A549 (cell line): ENCODE data around the gene SERPINF2. TPM values are rescaled to one million over a fixed set of nuclear protein-coding genes. Genes with fewer than 3 reads are reported as not detected.
A peak's percentile ranks its signal among the peaks of the same experiment; 100 is the strongest.

Source experiments
- ATAC-seq, 2 experiments: fragments of 200-7000 bp in 1 of 2; fragments of >200 bp in 1 of 2; cut with Nextera tagmentation in 1 of 2; cut with Tn5 transposase in 1 of 2; 3 replicates each; pipeline versions ENCODE4 v1.8.0 to v1.9.1; 2018 to 2020; ENCODE audit warnings: mild to moderate bottlenecking in 1 of 2, moderate library complexity in 1 of 2
- CTCF ChIA-PET: fragments of 300-600 bp; sonication (Branson Sonifier 250); formaldehyde crosslinking; extraction: SDS; loops from one replicate; lab custom pipeline; 2021; ENCODE audit warnings: antibody characterized with exemption, inconsistent platforms; lab: Yijun Ruan, JAX
- POLR2A ChIA-PET: fragments of 350-600 bp; formaldehyde crosslinking; extraction: SDS; loops from one replicate; lab custom pipeline; 2021; ENCODE audit warnings: antibody characterized with exemption, inconsistent platforms; lab: Yijun Ruan, JAX
- DNase-seq, 2 experiments: peaks; one replicate each; pipeline versions ENCODE4 v3.0.0 to v3.0.0-alpha.2; 2011 to 2016; ENCODE audit warnings: low read depth in 1 of 2, low spot score in 1 of 2
- FAIRE-seq: peaks from 2 replicates; lab custom pipeline; 2011; peaks lifted over from hg19 to GRCh38; lab: Jason Lieb, UNC
- H3K27ac ChIP-seq, 2 experiments: fragments of >200 bp; sonication (Bioruptor Twin); formaldehyde crosslinking; 3 replicates each; pipeline ENCODE4 v1.5.1; 2016 to 2017
- H3K4me1 ChIP-seq: fragments of >200 bp; sonication (Bioruptor Twin); formaldehyde crosslinking; 3 replicates; pipeline ENCODE4 v1.6.1; 2016
- H3K4me2 ChIP-seq: fragments of >200 bp; sonication (Bioruptor Twin); formaldehyde crosslinking; 3 replicates; pipeline ENCODE4 v1.6.1; 2016
- H3K4me3 ChIP-seq: fragments of >200 bp; sonication (Bioruptor Twin); formaldehyde crosslinking; 3 replicates; pipeline ENCODE4 v1.5.1; 2016
- H3K9me3 ChIP-seq: fragments of >200 bp; sonication (Bioruptor Twin); formaldehyde crosslinking; 3 replicates; pipeline ENCODE4 v1.6.1; 2016
- CBX2 ChIP-seq: fragments of 200-600 bp; sonication (generic); IDR thresholded peaks from 2 replicates; pipeline ENCODE4 v1.6.1; 2016; ENCODE audit warnings: low read depth, mild to moderate bottlenecking, borderline replicate concordance
- CEBPB ChIP-seq, 2 experiments: fragments of >200 bp in 1 of 2; sonication (Bioruptor Twin) in 1 of 2; formaldehyde crosslinking in 1 of 2; IDR thresholded peaks; 2 replicates each; pipeline ENCODE4 v1.6.1; 2012 to 2016
- CHD2 ChIP-seq: fragments of 150-350 bp; IDR thresholded peaks from 2 replicates; pipeline ENCODE4 v1.6.1; 2014; ENCODE audit warnings: low read length; ENCODE audit not compliant: partially characterized antibody
- EHF ChIP-seq: fragments of 250-450 bp; sonication (Bioruptor Pico); IDR thresholded peaks from 2 replicates; pipeline ENCODE4 v1.5.0; 2020; ENCODE audit warnings: mild to moderate bottlenecking
- FOSB ChIP-seq: fragments of 250-450 bp; sonication (Bioruptor Pico); IDR thresholded peaks from 2 replicates; pipeline ENCODE4 v1.5.0; 2020; ENCODE audit warnings: mild to moderate bottlenecking, moderate library complexity
- FOSL2 ChIP-seq, 2 experiments: fragments of 450-650 bp in 1 of 2; fragments of >200 bp in 1 of 2; sonication (Bioruptor Twin) in 1 of 2; formaldehyde crosslinking; IDR thresholded peaks; 2 replicates each; pipeline versions ENCODE4 v1.5.0 to v1.6.1; 2016 to 2020; ENCODE audit warnings: mild to moderate bottlenecking in 1 of 2, moderate library complexity in 1 of 2
- FOXS1 ChIP-seq: fragments of 250-450 bp; sonication (Bioruptor Pico); IDR thresholded peaks from 2 replicates; pipeline ENCODE4 v1.5.0; 2020; ENCODE audit warnings: mild to moderate bottlenecking, moderate library complexity
- GATA3 ChIP-seq: IDR thresholded peaks from 2 replicates; pipeline ENCODE4 v1.6.1; 2012; ENCODE audit warnings: borderline replicate concordance
- HDAC2 ChIP-seq: fragments of 200-600 bp; sonication (generic); IDR thresholded peaks from 2 replicates; pipeline ENCODE4 v1.6.1; 2016
- JUNB ChIP-seq: fragments of >200 bp; sonication (Bioruptor Twin); formaldehyde crosslinking; IDR thresholded peaks from 2 replicates; pipeline ENCODE4 v1.6.1; 2016
- MAFK ChIP-seq: fragments of 450-650 bp; IDR thresholded peaks from 2 replicates; pipeline ENCODE4 v1.6.1; 2014; ENCODE audit not compliant: partially characterized antibody
- MAZ ChIP-seq: fragments of 150-350 bp; IDR thresholded peaks from 2 replicates; pipeline ENCODE4 v1.6.1; 2014; ENCODE audit warnings: antibody characterized with exemption, low read depth, low read length, borderline replicate concordance
- NFE2L2 ChIP-seq: fragments of 150-350 bp; conservative IDR thresholded peaks from 2 replicates; pipeline ENCODE4 v1.6.1; 2014; ENCODE audit warnings: low read length
- NPAS2 ChIP-seq: fragments of 250-450 bp; sonication (Bioruptor Pico); IDR thresholded peaks from 2 replicates; pipeline ENCODE4 v1.8.0; 2022; ENCODE audit warnings: mild to moderate bottlenecking, moderate library complexity, borderline replicate concordance
- RCOR1 ChIP-seq: fragments of 150-350 bp; IDR thresholded peaks from 2 replicates; pipeline ENCODE4 v1.6.1; 2014; ENCODE audit warnings: antibody characterized with exemption, low read length, low read depth
- SMC3 ChIP-seq: fragments of >200 bp; sonication (Bioruptor Twin); formaldehyde crosslinking; IDR thresholded peaks from 3 replicates; pipeline ENCODE4 v1.6.1; 2018; ENCODE audit warnings: inconsistent platforms
- SREBF2 ChIP-seq: fragments of 450-650 bp; IDR thresholded peaks from 2 replicates; pipeline ENCODE4 v1.6.1; 2014; ENCODE audit warnings: mild to moderate bottlenecking, moderate library complexity
- TFCP2L1 ChIP-seq: fragments of 250-450 bp; sonication (Bioruptor Pico); IDR thresholded peaks from 2 replicates; pipeline ENCODE4 v1.5.0; 2021; ENCODE audit warnings: mild to moderate bottlenecking
- TP53 ChIP-seq: fragments of 250-450 bp; sonication (Bioruptor Pico); IDR thresholded peaks from 2 replicates; pipeline ENCODE4 v1.5.0; 2021; ENCODE audit warnings: mild to moderate bottlenecking, moderate library complexity
- ZFP36 ChIP-seq: fragments of 450-650 bp; IDR thresholded peaks from 2 replicates; pipeline ENCODE4 v1.6.1; 2014; ENCODE audit warnings: borderline replicate concordance; ENCODE audit not compliant: partially characterized antibody
- WGBS: methylation state at CpG from one replicate; pipeline ENCODE4 v1.1.6; 2017; ENCODE audit errors: missing lambda C conversion rate; 5-methylcytosine and 5-hydroxymethylcytosine counted together
- polyA plus RNA-seq, 4 experiments: library from polyadenylated mRNA; depleted of rRNA in 3 of 4; stranded (reverse); fragments of >200 nt; fragmentation: RNase III in 1 of 4; extraction: RNeasy Plus Mini Kit Qiagen cat#74134 plus additional on column Dnase treatment in 1 of 4; gene quantifications; 2 replicates in 3 of 4; 3 replicates in 1 of 4; pipeline ENCODE4 v1.2.3, GENCODE V29; 2011 to 2017
- TF ChIP-seq, protein P1 (sequence below): IDR thresholded peaks from 2 replicates; pipeline ENCODE4 v1.6.1; 2012
- TF ChIP-seq, protein P2 (sequence below): IDR thresholded peaks from 2 replicates; pipeline ENCODE4 v1.6.1; 2012
- TF ChIP-seq, protein P3 (sequence below): fragments of 450-650 bp; IDR thresholded peaks from 2 replicates; pipeline ENCODE4 v1.6.1; 2014; ENCODE audit warnings: antibody characterized with exemption
- TF ChIP-seq, protein P4 (sequence below): IDR thresholded peaks from 2 replicates; pipeline ENCODE4 v1.6.1; 2012; ENCODE audit warnings: low read depth, borderline replicate concordance

Gene SERPINF2
- polyA plus RNA-seq, 2 of the 4 experiments (the other 2 are of a cell fraction): 2.1 to 2.9 TPM

- FAIRE-seq: peak; percentile 99
- WGBS: 54% methylated on average over 16 of the region's 16 CpGs
- peak; percentile 87 to 99 for DNase-seq
- H3K9me3 ChIP-seq: no peaks in the 10 kb centered on the region
- peak overlapping the region; percentile 59 to 81 for H3K27ac ChIP-seq
- peak overlapping the region; percentile 75 for H3K4me2 ChIP-seq
- ATAC-seq: peak; percentile 96 to 97
- H3K4me3 ChIP-seq: no peak overlapping the region
- H3K4me1 ChIP-seq: peaks cover 32% of the 10 kb centered on the region
- TF ChIP-seq, protein P1, sequence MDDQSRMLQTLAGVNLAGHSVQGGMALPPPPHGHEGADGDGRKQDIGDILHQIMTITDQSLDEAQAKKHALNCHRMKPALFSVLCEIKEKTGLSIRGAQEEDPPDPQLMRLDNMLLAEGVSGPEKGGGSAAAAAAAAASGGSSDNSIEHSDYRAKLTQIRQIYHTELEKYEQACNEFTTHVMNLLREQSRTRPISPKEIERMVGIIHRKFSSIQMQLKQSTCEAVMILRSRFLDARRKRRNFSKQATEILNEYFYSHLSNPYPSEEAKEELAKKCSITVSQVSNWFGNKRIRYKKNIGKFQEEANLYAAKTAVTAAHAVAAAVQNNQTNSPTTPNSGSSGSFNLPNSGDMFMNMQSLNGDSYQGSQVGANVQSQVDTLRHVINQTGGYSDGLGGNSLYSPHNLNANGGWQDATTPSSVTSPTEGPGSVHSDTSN: peak; percentile 71; the same call in 1 of the 2 replicates
- peak; percentile 81 for TF ChIP-seq FOSL2 (IDR thresholded peaks at IDR 0.05)
- TF ChIP-seq FOSL2 (CRISPR knock-in tag; IDR thresholded peaks at IDR 0.05): peak; percentile 98
- no peak for TF ChIP-seq SREBF2
- no peak for TF ChIP-seq MAZ
- TF ChIP-seq JUNB: peak; percentile 56
- TF ChIP-seq, protein P2, sequence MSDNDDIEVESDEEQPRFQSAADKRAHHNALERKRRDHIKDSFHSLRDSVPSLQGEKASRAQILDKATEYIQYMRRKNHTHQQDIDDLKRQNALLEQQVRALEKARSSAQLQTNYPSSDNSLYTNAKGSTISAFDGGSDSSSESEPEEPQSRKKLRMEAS: peak; percentile 82
- ChIA-PET CTCF (interaction anchor here (0.6 to 28.6 kb wide), 7 partner anchors 9 to 238 kb away, joined by 3 to 591 read pairs (median 3); partner anchors contain the start of genes RTN4RL1 and WDR81), POLR2A (interaction anchor here (0.7 to 1.1 kb wide), 6 partner anchors 10 to 71 kb away, joined by 3 to 24 read pairs (median 4); partner anchors contain the start of genes RPA1, SMYD4 and WDR81)
Observed at GRCh38 chr17:1787301-1787902, 44.7 kb downstream of the SERPINF2 start.

DNA sequence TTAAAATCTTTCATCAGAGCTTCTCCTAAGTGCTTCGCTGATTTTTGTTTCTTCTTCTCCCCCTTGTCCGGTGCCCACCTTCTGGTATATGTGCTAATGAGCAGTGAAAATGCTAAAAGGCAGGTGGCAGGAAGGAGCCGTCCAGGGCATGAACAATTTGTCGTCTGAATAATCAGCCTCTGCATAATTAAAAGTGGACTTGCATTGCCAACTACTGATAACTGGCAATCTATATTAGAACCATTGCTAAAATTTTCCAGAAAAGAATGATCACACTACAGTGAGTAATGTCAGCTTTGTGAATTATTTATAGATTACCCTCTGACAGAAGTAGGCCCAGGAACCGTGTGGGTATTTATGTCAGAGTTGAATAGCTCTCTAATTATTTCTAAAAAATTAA is 47.3 kb downstream of the SERPINF2 start:
- Histone ChIP-seq H3K9me3 (no peaks in the 10 kb centered on the region), H3K4me3 (no peak overlapping the region), H3K4me1 (peaks cover 32% of the 10 kb centered on the region), H3K4me2 (peak overlapping the region; percentile 14; the same call in 2 of the 3 replicates), H3K27ac (peak overlapping the region in 1 of 2 experiments; percentile 49; a peak in 1 of 6 replicates)
- WGBS: 64% methylated on average over 5 of the region's 5 CpGs
- FAIRE-seq: peak; percentile 23
- ChIA-PET CTCF (interaction anchor here (1.0 to 2.7 kb wide), 6 partner anchors 70 to 215 kb away, joined by 3 to 12 read pairs (median 5); no protein-coding TSS in a partner anchor), POLR2A (no interaction called here)
- DNase-seq: no peak
- no peak for ATAC-seq
- TF ChIP-seq CEBPB (IDR thresholded peaks at IDR 0.05) (no peak), CHD2 (no peak), SMC3 (no peak), GATA3 (no peak), FOXS1 (CRISPR knock-in tag) (no peak), TP53 (CRISPR knock-in tag) (no peak), HDAC2 (no peak), TFCP2L1 (CRISPR knock-in tag) (no peak), EHF (CRISPR knock-in tag) (no peak), CBX2 (no peak), ZFP36 (no peak), RCOR1 (no peak), FOSB (CRISPR knock-in tag) (no peak), NPAS2 (CRISPR knock-in tag) (no peak), MAFK (no peak), MAZ (no peak), NFE2L2 (no peak)
- TF ChIP-seq, protein P3, sequence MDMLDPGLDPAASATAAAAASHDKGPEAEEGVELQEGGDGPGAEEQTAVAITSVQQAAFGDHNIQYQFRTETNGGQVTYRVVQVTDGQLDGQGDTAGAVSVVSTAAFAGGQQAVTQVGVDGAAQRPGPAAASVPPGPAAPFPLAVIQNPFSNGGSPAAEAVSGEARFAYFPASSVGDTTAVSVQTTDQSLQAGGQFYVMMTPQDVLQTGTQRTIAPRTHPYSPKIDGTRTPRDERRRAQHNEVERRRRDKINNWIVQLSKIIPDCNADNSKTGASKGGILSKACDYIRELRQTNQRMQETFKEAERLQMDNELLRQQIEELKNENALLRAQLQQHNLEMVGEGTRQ: no peak
- TF ChIP-seq, protein P4, sequence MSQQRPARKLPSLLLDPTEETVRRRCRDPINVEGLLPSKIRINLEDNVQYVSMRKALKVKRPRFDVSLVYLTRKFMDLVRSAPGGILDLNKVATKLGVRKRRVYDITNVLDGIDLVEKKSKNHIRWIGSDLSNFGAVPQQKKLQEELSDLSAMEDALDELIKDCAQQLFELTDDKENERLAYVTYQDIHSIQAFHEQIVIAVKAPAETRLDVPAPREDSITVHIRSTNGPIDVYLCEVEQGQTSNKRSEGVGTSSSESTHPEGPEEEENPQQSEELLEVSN: no peak
